Ammon's horn (tissue), 1 donor: ENCODE results near the gene WDR36.
A peak's percentile ranks its signal among the peaks of the same experiment; 100 is the strongest.
"Not testable (repeated sequence)": the region's sequence is repeated elsewhere in the genome, so short reads cannot be mapped to it uniquely, and the experiment has no call there.

Source experiments
- DNase-seq: peaks from one replicate; pipeline ENCODE4 v3.0.0-alpha.2; 2016; ENCODE audit warnings: low spot score

WDR36 gene

GRCh38 chr5:111138096-111138495, 45.9 kb downstream of the WDR36 start:
- DNase-seq: no peak

- not testable (repeated sequence) for DNase-seq
Measured at GRCh38 chr5:111141471-111141870, 49.3 kb downstream of the WDR36 start.

- no peak for DNase-seq
Measured at GRCh38 chr5:111142932-111143331, 50.8 kb downstream of the WDR36 start.

GRCh38 chr5:111143910-111144309, 51.8 kb downstream of the WDR36 start:
- DNase-seq: no peak

- no peak for DNase-seq
Measured at GRCh38 chr5:111144352-111144930, 52.3 kb downstream of the WDR36 start.

- no peak for DNase-seq
Measured at GRCh38 chr5:111146053-111146452, 53.9 kb downstream of the WDR36 start.

GRCh38 chr5:111147502-111147901, 55.4 kb downstream of the WDR36 start:
- DNase-seq: no peak

GRCh38 chr5:111151998-111152397, 59.9 kb downstream of the WDR36 start:
- no peak for DNase-seq

GRCh38 chr5:111153483-111153882, 61.3 kb downstream of the WDR36 start:
- no peak for DNase-seq

- DNase-seq: no peak
Measured at GRCh38 chr5:111153945-111154344, 61.8 kb downstream of the WDR36 start.

GRCh38 chr5:111158105-111158744, 66.1 kb downstream of the WDR36 start:
- DNase-seq: peak; percentile 90

- DNase-seq: no peak
Measured at GRCh38 chr5:111159845-111160244, 67.7 kb downstream of the WDR36 start.

- DNase-seq: no peak
Measured at GRCh38 chr5:111163000-111163399, 70.9 kb downstream of the WDR36 start.

GRCh38 chr5:111165058-111165457, 72.9 kb downstream of the WDR36 start:
- DNase-seq: no peak

- DNase-seq: no peak
Measured at GRCh38 chr5:111167551-111167950, 75.4 kb downstream of the WDR36 start.

- no peak for DNase-seq
Measured at GRCh38 chr5:111168608-111169007, 76.5 kb downstream of the WDR36 start.

- no peak for DNase-seq
Measured at GRCh38 chr5:111169269-111169668, 77.1 kb downstream of the WDR36 start.

- no peak for DNase-seq
Measured at GRCh38 chr5:111170279-111170678, 78.1 kb downstream of the WDR36 start.

GRCh38 chr5:111172504-111172903, 80.4 kb downstream of the WDR36 start:
- DNase-seq: no peak

- DNase-seq: no peak
Measured at GRCh38 chr5:111173476-111173875, 81.3 kb downstream of the WDR36 start.
